ENCODE data around the gene CALHM2.
"Not testable (repeated sequence)": the region's sequence is repeated elsewhere in the genome, so short reads cannot be mapped to it uniquely, and the experiment has no call there.

Gene CALHM2

GRCh38 chr10:103431902-103432301, 20.3 kb downstream of the CALHM2 start:
- H3K4me1 ChIP-seq (ENCODE audit: control insufficient read depth, insufficient read depth, low read length), result peaks cover 14% of the 10 kb centered on the region
- no peak overlapping the region for H3K9ac ChIP-seq (ENCODE audit: low read length)
- H3K4me3 ChIP-seq (ENCODE audit: low read length), result no peak overlapping the region
- H3K36me3 ChIP-seq (ENCODE audit: control insufficient read depth, insufficient read depth, low read length, severe bottlenecking), result peaks cover 82% of the 10 kb centered on the region
- no peak for DNase-seq (ENCODE audit: low read depth)
- no peaks in the 10 kb centered on the region for H3K9me3 ChIP-seq (ENCODE audit: control insufficient read depth, low read length)
- H3K27me3 ChIP-seq (replicated peaks; ENCODE audit: control insufficient read depth, insufficient read depth, low read length), result no peaks in the 10 kb centered on the region

- Histone ChIP-seq H3K4me3 (ENCODE audit: low read length) (no peak overlapping the region), H3K4me1 (ENCODE audit: control insufficient read depth, insufficient read depth, low read length) (peaks cover 14% of the 10 kb centered on the region), H3K36me3 (ENCODE audit: control insufficient read depth, insufficient read depth, low read length, severe bottlenecking) (peaks cover 77% of the 10 kb centered on the region), H3K9me3 (ENCODE audit: control insufficient read depth, low read length) (no peaks in the 10 kb centered on the region), H3K9ac (ENCODE audit: low read length) (no peak overlapping the region), H3K27me3 (replicated peaks; ENCODE audit: control insufficient read depth, insufficient read depth, low read length) (no peaks in the 10 kb centered on the region)
- DNase-seq (ENCODE audit: low read depth), result no peak
Measured at GRCh38 chr10:103429647-103430046, 22.5 kb downstream of the CALHM2 start.

DNA sequence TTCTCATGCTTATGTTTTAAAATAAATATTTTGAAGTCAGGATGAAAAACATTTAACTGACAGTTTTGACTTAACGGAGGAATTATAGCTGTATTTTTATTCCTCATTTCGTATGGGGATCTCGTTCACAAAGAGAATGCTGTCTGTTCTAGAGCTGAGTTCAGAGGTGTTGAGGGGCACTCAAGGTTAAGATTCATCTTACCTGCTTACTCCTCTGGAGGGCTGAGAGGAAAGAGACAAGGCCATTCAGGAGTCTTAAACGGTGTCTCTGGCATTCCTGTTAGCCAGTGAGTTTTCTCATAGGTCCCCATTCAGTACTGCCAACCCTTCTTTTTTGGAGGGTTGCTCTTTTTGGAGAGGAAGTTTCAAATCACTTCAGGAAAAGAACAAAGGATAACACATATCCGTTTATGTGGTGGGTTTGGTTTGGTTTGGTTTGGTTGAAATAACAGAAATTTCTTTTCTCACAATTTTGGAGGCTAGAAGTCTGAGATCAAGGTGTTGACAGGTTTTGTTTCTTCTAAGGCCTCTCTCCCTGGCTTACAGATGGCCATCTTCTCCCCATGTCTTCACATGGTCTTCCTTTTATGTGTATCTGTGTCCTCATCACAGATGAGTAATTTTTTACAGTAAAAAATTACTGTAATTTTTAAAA, 23.1 kb downstream of the CALHM2 start:
- H3K36me3 ChIP-seq (ENCODE audit: control insufficient read depth, insufficient read depth, low read length, severe bottlenecking), result peaks cover 78% of the 10 kb centered on the region

DNA sequence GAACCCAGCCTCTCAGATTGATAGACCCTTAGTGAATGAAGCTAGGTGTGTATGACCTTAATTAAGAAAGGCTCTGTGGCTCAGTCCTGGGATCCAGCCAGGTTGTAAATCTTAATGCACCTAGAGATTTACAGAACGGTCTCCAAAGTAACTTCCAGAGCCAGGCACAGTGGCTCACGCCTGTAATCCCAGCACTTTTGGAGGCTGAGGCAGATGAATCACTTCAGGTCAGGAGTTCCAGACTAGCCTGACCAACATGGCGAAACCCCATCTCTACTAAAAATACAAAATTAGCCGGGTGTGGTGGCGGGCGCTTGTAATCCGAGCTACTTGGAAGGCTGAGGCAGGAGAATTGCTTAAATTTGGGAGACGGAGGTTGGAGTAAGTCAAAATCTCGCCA, 24.3 kb downstream of the CALHM2 start:
- Histone ChIP-seq H3K27me3 (replicated peaks; ENCODE audit: control insufficient read depth, insufficient read depth, low read length) (no peaks in the 10 kb centered on the region), H3K36me3 (ENCODE audit: control insufficient read depth, insufficient read depth, low read length, severe bottlenecking) (peaks cover 88% of the 10 kb centered on the region)

More for the DNA sequence above, 23.1 kb downstream of the CALHM2 start:
- no peak for DNase-seq (ENCODE audit: low read depth)
- H3K9me3 ChIP-seq (ENCODE audit: control insufficient read depth, low read length), result no peaks in the 10 kb centered on the region
- no peak overlapping the region for H3K4me3 ChIP-seq (ENCODE audit: low read length)
- H3K4me1 ChIP-seq (ENCODE audit: control insufficient read depth, insufficient read depth, low read length), result peaks cover 9% of the 10 kb centered on the region
- no peaks in the 10 kb centered on the region for H3K27me3 ChIP-seq (replicated peaks; ENCODE audit: control insufficient read depth, insufficient read depth, low read length)
- H3K9ac ChIP-seq (ENCODE audit: low read length), result no peak overlapping the region

DNA sequence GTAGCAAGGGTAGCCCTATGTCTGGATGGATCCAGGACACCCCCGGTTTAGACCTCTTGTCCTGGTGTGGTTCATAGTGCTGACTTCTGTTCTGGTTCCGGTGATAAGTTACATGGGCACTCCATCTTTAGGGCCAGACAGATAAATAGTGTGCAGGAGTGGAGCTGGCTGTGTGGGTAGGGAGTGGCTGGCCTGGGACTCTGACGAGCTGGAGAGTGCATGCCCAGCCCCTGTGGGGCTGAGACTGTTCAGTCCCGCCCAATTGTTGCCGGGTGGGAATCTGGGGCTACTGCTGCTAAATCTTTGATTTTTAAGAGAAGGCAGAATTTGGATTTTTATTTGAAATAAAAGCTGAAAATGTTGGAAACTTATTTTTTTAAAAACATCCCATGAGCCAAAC, 28.4 kb downstream of the CALHM2 start:
- Histone ChIP-seq H3K9me3 (ENCODE audit: control insufficient read depth, low read length) (no peaks in the 10 kb centered on the region), H3K4me1 (ENCODE audit: control insufficient read depth, insufficient read depth, low read length) (no peaks in the 10 kb centered on the region), H3K4me3 (ENCODE audit: low read length) (no peak overlapping the region), H3K36me3 (ENCODE audit: control insufficient read depth, insufficient read depth, low read length, severe bottlenecking) (peaks cover 89% of the 10 kb centered on the region), H3K27me3 (replicated peaks; ENCODE audit: control insufficient read depth, insufficient read depth, low read length) (no peaks in the 10 kb centered on the region), H3K9ac (ENCODE audit: low read length) (no peak overlapping the region)
- no peak for DNase-seq (ENCODE audit: low read depth)

More for the DNA sequence above, 24.3 kb downstream of the CALHM2 start:
- no peaks in the 10 kb centered on the region for H3K4me1 ChIP-seq (ENCODE audit: control insufficient read depth, insufficient read depth, low read length)
- no peak for DNase-seq (ENCODE audit: low read depth)
- no peak overlapping the region for H3K4me3 ChIP-seq (ENCODE audit: low read length)
- H3K9ac ChIP-seq (ENCODE audit: low read length), result no peak overlapping the region
- H3K9me3 ChIP-seq (ENCODE audit: control insufficient read depth, low read length), result no peaks in the 10 kb centered on the region

DNA sequence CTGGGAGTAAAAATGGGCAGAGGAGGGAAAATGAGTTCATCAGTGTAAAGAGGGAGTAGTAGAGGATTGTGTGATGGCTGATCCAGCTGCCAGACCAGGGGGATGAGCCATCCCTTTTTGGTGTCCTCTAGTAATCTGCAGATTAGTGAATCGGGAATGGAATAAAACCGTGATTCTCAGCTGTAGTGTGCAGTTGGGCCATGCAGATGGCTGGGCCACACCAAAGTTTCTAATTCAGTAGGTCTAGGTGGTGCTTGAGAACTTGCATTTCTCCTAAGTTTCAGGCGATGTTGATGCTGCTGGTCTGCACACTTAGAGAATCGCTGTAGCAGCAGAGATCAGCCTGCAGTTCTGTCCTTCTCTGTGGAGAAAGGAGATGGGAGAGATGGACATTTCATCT, 33.1 kb downstream of the CALHM2 start:
- H3K9me3 ChIP-seq (ENCODE audit: control insufficient read depth, low read length), result no peaks in the 10 kb centered on the region
- H3K9ac ChIP-seq (ENCODE audit: low read length), result no peak overlapping the region
- DNase-seq (ENCODE audit: low read depth), result no peak
- H3K27me3 ChIP-seq (replicated peaks; ENCODE audit: control insufficient read depth, insufficient read depth, low read length), result no peaks in the 10 kb centered on the region
- peaks cover 92% of the 10 kb centered on the region for H3K36me3 ChIP-seq (ENCODE audit: control insufficient read depth, insufficient read depth, low read length, severe bottlenecking)
- H3K4me1 ChIP-seq (ENCODE audit: control insufficient read depth, insufficient read depth, low read length), result peaks cover 18% of the 10 kb centered on the region
- H3K4me3 ChIP-seq (ENCODE audit: low read length), result no peak overlapping the region

DNA sequence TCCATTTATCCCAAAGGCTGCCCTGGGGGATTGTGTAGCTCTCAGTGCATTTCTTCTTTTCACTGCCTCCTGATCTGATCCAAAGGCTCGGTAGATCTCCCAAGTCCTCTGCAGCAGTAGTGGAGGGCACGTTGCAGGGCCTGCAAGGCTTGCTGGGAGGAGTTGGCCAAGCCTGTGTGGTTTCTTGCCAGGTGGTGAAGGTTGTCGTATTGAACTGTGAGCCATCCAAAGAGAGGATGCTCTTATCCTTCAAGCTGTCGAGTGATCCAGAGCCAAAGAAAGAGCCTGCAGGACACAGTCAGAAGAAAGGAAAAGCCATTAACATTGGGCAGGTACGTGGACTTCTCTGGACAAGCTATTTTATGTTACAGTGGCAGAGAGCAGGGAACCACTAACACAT, 34.6 kb downstream of the CALHM2 start:
- H3K4me1 ChIP-seq (ENCODE audit: control insufficient read depth, insufficient read depth, low read length), result peaks cover 22% of the 10 kb centered on the region
- no peaks in the 10 kb centered on the region for H3K27me3 ChIP-seq (replicated peaks; ENCODE audit: control insufficient read depth, insufficient read depth, low read length)
- no peak for DNase-seq (ENCODE audit: low read depth)
- peaks cover 92% of the 10 kb centered on the region for H3K36me3 ChIP-seq (ENCODE audit: control insufficient read depth, insufficient read depth, low read length, severe bottlenecking)
- no peak overlapping the region for H3K9ac ChIP-seq (ENCODE audit: low read length)
- no peak overlapping the region for H3K4me3 ChIP-seq (ENCODE audit: low read length)
- no peaks in the 10 kb centered on the region for H3K9me3 ChIP-seq (ENCODE audit: control insufficient read depth, low read length)

DNA sequence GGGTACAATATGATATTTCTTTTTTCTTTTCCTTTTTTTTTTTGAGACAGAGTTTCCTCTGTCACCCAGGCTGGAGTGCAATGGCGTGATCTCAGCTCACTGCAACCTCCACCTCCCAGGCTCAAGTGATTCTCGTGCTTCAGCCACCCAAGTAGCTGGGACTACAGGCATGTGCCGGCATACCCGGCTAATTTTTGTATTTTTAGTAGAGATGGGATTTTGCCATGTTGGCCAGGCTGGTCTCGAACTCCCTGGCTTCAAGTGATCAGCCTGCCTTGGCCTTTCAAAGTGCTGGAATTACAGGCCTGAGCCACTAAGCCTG, 35.1 kb downstream of the CALHM2 start:
- not testable (repeated sequence) for H3K27me3 ChIP-seq (replicated peaks; ENCODE audit: control insufficient read depth, insufficient read depth, low read length); H3K9me3 ChIP-seq (ENCODE audit: control insufficient read depth, low read length); DNase-seq (ENCODE audit: low read depth); H3K9ac ChIP-seq (ENCODE audit: low read length); H3K4me3 ChIP-seq (ENCODE audit: low read length)
- H3K4me1 ChIP-seq (ENCODE audit: control insufficient read depth, insufficient read depth, low read length), result peaks cover 22% of the 10 kb centered on the region
- H3K36me3 ChIP-seq (ENCODE audit: control insufficient read depth, insufficient read depth, low read length, severe bottlenecking), result peaks cover 91% of the 10 kb centered on the region

GRCh38 chr10:103416436-103417147, 35.6 kb downstream of the CALHM2 start:
- no peak overlapping the region for H3K4me3 ChIP-seq (ENCODE audit: low read length)
- H3K27me3 ChIP-seq (replicated peaks; ENCODE audit: control insufficient read depth, insufficient read depth, low read length), result no peaks in the 10 kb centered on the region
- no peaks in the 10 kb centered on the region for H3K9me3 ChIP-seq (ENCODE audit: control insufficient read depth, low read length)
- no peak overlapping the region for H3K9ac ChIP-seq (ENCODE audit: low read length)
- peaks cover 95% of the 10 kb centered on the region for H3K36me3 ChIP-seq (ENCODE audit: control insufficient read depth, insufficient read depth, low read length, severe bottlenecking)
- peak; percentile 81 for DNase-seq (ENCODE audit: low read depth)
- H3K4me1 ChIP-seq (ENCODE audit: control insufficient read depth, insufficient read depth, low read length), result peaks cover 22% of the 10 kb centered on the region

- Histone ChIP-seq H3K36me3 (ENCODE audit: control insufficient read depth, insufficient read depth, low read length, severe bottlenecking) (peaks cover 95% of the 10 kb centered on the region), H3K9ac (ENCODE audit: low read length) (no peak overlapping the region), H3K27me3 (replicated peaks; ENCODE audit: control insufficient read depth, insufficient read depth, low read length) (no peaks in the 10 kb centered on the region), H3K9me3 (ENCODE audit: control insufficient read depth, low read length) (no peaks in the 10 kb centered on the region), H3K4me3 (ENCODE audit: low read length) (no peak overlapping the region), H3K4me1 (ENCODE audit: control insufficient read depth, insufficient read depth, low read length) (peaks cover 22% of the 10 kb centered on the region)
- no peak for DNase-seq (ENCODE audit: low read depth)
Measured at GRCh38 chr10:103415581-103415980, 36.6 kb downstream of the CALHM2 start.

DNA sequence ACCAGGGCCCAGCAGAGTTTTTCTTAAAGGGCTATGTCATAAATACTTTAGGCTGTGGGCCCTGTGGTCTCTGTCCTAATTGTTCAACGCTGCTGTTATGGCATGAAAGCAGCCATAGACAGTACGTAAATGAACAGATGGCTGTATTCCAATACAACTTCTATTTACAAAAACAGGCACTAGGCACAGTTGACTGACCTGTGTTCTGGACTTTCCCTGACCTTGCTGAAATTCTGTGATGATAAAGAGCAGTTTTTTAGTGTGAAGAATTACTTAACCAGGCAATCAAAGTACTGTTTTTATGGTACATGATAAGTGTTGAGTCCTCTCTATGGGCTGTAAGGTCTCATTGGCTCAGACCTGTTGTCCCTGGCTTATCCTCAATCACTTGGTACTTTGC, 38.6 kb downstream of the CALHM2 start:
- peaks cover 22% of the 10 kb centered on the region for H3K4me1 ChIP-seq (ENCODE audit: control insufficient read depth, insufficient read depth, low read length)
- H3K36me3 ChIP-seq (ENCODE audit: control insufficient read depth, insufficient read depth, low read length, severe bottlenecking), result peaks cover 95% of the 10 kb centered on the region
- no peak overlapping the region for H3K9ac ChIP-seq (ENCODE audit: low read length)
- DNase-seq (ENCODE audit: low read depth), result no peak
- H3K4me3 ChIP-seq (ENCODE audit: low read length), result no peak overlapping the region
- H3K27me3 ChIP-seq (replicated peaks; ENCODE audit: control insufficient read depth, insufficient read depth, low read length), result no peaks in the 10 kb centered on the region
- H3K9me3 ChIP-seq (ENCODE audit: control insufficient read depth, low read length), result no peaks in the 10 kb centered on the region

All from adipocyte (in vitro differentiated cells).